RWPE1 (cell line): ENCODE measurements around the gene PRR29.

Experiments
- CTCF ChIA-PET: fragments of 350-600 bp; sonication (Branson Sonifier 250); formaldehyde crosslinking; extraction: SDS; loops from one replicate; lab custom pipeline; 2021; lab: Yijun Ruan, JAX
- POLR2A ChIA-PET: fragments of 400-600 bp; formaldehyde crosslinking; extraction: SDS; loops from one replicate; lab custom pipeline; 2020; ENCODE audit warnings: antibody characterized with exemption; ENCODE audit not compliant: low non-redundant PET; lab: Yijun Ruan, JAX
- DNase-seq: peaks from one replicate; pipeline ENCODE4 v3.0.0; 2012; ENCODE audit warnings: low spot score
- H3K27ac ChIP-seq: fragments of 450-650 bp; 2 replicates; pipeline ENCODE4 v1.5.1; 2017
- TF ChIP-seq, protein P1 (sequence below): fragments of 450-650 bp; conservative IDR thresholded peaks from 2 replicates; pipeline ENCODE4 v1.5.1; 2017; ENCODE audit warnings: low read depth, mild to moderate bottlenecking

Gene PRR29

DNA sequence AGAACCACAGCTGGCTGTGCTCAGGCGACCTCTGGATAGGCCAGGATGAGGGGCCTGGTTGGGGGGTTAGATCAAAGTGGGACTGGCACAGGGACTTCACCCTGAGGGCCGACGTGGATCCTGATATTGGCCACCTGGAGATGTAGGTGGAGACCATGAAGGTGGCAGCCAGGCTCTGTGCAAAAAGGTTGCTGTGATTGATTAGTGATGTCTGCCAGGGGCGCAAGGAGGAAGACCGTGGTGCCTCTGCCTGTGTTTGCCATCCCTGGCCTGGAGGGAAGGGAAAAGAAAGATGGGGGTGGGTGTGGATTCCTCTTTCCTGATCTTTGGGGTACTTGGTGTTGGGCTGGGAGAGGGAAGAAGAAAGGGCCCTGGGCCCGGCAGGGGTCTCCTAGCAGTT lies 24.9 kb upstream of the PRR29 start:
- H3K27ac ChIP-seq: no peak overlapping the region
- ChIA-PET POLR2A (no interaction called here), CTCF (interaction anchor here (0.7 kb wide), 1 partner anchor 69 kb away, joined by 6 read pairs; no protein-coding TSS in a partner anchor)
- TF ChIP-seq, protein P1, sequence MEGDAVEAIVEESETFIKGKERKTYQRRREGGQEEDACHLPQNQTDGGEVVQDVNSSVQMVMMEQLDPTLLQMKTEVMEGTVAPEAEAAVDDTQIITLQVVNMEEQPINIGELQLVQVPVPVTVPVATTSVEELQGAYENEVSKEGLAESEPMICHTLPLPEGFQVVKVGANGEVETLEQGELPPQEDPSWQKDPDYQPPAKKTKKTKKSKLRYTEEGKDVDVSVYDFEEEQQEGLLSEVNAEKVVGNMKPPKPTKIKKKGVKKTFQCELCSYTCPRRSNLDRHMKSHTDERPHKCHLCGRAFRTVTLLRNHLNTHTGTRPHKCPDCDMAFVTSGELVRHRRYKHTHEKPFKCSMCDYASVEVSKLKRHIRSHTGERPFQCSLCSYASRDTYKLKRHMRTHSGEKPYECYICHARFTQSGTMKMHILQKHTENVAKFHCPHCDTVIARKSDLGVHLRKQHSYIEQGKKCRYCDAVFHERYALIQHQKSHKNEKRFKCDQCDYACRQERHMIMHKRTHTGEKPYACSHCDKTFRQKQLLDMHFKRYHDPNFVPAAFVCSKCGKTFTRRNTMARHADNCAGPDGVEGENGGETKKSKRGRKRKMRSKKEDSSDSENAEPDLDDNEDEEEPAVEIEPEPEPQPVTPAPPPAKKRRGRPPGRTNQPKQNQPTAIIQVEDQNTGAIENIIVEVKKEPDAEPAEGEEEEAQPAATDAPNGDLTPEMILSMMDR: no peak
- DNase-seq: no peak

DNA sequence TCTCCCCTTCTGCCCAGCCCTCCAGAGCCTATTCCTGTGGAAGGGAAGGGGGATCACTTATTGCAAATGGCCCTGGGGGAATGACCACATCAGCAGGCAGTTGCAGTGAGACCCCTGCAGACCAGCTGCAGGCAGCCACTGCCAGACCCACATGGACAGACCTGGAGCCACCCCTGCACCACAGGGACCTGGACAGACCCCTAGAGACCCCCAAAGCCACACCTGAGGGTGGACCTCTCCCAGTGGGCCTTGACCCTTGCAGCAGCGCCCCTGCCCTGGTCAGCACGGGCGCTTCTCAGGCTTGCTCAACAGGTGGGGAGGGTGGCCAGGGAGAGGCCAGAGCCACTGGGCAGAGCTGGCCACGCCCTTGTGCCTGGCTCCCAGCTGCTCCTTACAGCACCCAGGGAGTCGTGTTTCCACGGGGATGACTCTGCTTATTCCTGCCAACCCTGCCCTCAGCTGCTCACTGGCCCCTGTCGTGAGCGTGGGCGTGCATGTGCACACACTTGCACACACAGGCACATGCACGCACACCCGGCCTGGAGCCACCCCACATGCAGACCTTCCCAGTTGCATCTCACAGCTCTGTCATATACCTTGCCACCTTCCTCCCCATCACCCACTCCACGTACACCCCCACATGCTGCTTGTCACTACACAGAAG lies 24.1 kb upstream of the PRR29 start:
- ChIA-PET POLR2A (no interaction called here), CTCF (no interaction called here)
- TF ChIP-seq, protein P1: no peak
- H3K27ac ChIP-seq: peak overlapping the region; percentile 72
- peak; percentile 47 for DNase-seq

DNA sequence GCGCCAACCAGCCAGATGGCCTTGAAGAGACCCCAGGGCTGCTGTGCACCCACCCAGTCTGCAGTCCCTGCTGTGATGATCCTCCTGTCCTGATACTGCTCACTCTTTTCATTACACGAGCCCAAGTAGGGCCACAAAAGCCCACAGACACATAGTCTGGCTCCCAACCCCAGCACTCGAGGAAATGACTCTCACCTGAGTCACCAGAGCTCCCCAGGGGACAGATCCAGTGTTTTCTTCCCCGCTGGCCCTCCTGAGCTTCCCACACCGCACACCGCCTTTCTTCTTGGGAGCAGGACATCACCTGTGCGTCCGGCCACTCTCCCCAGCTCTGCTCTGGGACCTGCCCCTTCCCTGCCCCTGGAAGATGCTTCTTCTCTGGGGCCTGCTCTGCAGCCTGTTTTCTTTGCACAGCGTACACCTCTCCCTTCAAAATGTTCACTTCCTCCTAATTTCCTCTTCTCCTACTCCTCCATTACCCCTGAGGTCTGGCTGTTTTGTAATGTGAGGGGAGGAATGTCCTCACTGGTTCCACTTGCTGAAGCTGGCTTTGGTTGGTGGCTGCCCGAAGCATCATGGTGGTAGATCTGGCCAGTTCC lies 23.5 kb upstream of the PRR29 start:
- H3K27ac ChIP-seq: peak overlapping the region; percentile 72
- peak; percentile 78 for DNase-seq
- CTCF ChIA-PET: interaction anchor here (1.0 to 1.4 kb wide), 2 partner anchors 27 to 28 kb away, joined by 3 to 8 read pairs; no protein-coding TSS in a partner anchor
- TF ChIP-seq, protein P1: no peak
- POLR2A ChIA-PET: no interaction called here

DNA sequence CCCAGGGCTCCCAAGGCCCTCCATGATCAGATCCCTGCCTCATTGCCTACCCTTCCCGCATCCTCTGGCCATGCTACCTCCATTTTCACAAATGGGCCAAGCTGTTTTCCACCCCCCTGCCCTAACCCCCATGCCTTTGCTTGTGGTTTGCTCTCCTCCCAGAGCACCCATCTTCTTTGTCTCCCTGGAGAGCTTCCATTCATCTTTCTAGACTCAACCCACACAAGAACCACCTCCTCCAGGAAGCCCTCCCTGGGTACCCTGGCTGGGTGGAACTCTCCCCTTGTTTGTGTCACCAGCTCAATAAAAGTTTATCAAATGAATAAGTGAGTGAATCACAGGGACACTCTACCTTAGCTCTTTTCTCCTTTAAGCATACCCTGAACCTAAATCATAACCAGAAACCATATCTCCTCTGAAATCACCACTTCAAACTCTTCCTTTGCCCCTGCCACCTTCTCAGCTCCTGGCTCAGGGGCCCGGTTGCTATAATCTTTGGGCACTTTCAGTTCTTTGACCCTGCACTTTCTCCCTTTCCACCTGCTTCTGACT lies 22.5 kb upstream of the PRR29 start:
- DNase-seq: no peak
- TF ChIP-seq, protein P1: no peak
- 0 out of 2 replicates have a peak overlapping the region, but pooled peaks have one; percentile 72 for H3K27ac ChIP-seq
- POLR2A ChIA-PET: no interaction called here
- CTCF ChIA-PET: interaction anchor here (1.0 to 1.4 kb wide), 2 partner anchors 28 to 29 kb away, joined by 3 to 8 read pairs; no protein-coding TSS in a partner anchor

DNA sequence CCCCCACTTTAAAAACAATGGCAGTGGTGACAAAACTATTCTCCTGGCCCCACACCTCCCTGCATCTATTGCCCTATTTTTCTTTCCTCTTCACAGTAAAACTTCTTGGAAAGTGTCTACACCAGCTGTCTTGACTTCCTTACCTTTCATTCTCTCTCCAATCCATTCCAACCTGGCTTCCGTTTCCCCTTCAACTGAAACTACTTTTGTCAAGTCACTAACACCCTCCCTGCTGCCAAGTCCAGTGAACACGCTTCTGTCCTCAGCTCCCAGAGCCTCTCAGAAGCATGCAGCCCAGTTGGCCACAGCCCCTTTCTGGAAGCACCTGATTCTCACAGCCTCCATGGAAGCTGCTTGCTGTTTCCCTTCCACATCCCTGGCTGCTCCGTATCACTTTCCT lies 21.4 kb upstream of the PRR29 start:
- TF ChIP-seq, protein P1: no peak
- DNase-seq: no peak
- ChIA-PET CTCF (interaction anchor here (1.1 kb wide), 1 partner anchor 14 kb away, joined by 4 read pairs; no protein-coding TSS in a partner anchor), POLR2A (no interaction called here)
- H3K27ac ChIP-seq: no peak overlapping the region
